GM08714 (cell line): Measurements from ENCODE around the gene CADM1.

Experiments
- H3K4me3 ChIP-seq: fragments of 200-500 bp; sonication (Bioruptor generic); 2 replicates; pipeline ENCODE4 v1.5.1; 2014; ENCODE audit warnings: mild to moderate bottlenecking, low read length, inconsistent platforms
- ZNF274 ChIP-seq: IDR thresholded peaks from 2 replicates; pipeline ENCODE4 v1.6.1; 2012; ENCODE audit warnings: mild to moderate bottlenecking, low read depth, low read length

The CADM1 gene

DNA sequence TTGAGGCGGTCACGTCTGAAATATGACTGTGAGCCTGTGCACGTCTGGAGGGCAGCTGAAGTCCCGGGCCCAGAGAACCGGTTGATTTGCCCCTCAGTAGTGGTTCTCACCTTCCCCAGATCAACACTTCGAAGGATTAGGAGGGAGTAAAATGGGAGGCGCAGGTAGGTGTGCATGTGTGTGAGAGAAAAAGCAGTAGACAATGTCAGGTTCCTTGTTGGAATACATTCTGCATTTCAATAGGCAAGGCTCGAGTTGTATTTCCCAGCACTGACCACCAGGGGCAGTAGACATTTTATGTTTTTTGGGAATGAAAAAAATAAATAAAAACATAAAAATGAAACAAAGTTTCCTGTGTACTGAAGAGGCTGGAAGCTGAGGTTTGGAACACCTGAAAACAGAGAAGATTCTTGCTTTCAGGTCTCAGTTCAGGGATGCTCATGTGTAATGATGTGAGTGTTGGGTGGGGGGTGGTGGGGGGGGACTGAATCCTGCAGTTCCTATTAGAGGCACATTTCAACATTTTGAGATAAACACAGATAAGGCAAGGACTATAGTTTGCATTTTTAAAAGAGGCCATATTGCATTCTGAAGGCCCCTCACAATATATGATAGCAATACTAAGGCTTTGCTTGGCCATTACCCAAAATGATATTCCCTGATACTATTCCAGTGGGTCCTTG, 333.9 kb downstream of the CADM1 start:
- no peak overlapping the region for H3K4me3 ChIP-seq
- no peak for TF ChIP-seq ZNF274

DNA sequence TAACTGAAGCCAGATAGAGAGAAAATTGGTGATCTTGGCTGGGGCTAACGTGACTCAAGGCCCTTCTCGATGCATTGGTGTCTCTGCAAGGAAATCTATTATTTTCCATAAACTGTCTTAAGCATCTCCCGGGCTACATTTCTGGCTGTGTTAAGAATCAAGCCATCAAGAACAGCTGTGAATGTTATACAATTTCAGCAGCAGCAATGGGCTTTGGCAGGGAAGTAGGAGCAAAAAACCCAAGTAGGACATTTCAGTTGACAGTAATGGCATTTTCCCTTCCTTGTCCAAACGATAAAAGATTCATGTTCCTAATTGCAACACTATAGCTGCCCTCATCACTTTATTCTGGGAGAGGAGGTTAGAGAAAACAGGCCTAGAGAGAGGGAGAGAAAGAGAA, 335.0 kb downstream of the CADM1 start:
- H3K4me3 ChIP-seq = no peak overlapping the region
- no peak for TF ChIP-seq ZNF274

DNA sequence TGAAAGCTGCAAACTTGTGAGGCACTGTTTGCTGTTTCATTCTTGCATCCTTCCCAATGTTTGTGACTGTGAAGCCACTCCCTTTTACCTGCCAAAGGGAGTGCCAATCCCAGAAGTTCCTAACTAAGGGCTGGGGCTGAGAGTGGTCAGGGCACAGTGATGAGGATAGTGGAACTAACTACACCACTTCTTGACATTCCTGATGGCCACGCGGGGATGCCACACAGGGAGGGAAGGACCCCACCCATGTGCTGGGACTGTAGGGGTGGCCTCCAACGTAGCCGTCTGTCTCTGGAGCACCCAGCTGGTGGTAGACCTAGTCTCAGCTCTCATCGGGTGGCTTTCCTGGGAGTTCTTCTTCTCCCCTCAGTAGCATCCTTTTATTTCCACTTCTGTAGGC, 335.5 kb downstream of the CADM1 start:
- TF ChIP-seq ZNF274 = no peak
- no peak overlapping the region for H3K4me3 ChIP-seq

DNA sequence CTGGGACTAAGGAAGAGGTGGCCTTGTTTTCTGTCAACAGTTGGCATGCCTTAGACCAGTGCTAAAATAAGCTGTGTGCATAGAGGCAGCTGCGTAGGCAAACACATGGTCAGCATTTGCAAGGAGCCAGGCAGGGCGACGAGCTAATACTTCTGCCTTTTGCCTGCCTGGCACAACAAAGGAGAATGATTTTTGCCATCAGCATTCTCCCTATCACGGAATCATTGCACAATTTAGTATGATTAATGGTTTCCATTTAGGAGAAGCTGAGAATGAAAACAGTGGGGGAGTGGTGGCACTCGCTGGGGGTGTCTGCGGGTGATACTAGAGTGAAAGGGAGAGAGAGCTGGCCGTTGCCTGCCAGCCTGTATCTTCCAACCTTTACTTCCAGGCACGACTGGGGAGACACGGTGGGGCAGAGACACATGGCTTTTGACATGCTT, 336.0 kb downstream of the CADM1 start:
- no peak for TF ChIP-seq ZNF274
- no peak overlapping the region for H3K4me3 ChIP-seq

DNA sequence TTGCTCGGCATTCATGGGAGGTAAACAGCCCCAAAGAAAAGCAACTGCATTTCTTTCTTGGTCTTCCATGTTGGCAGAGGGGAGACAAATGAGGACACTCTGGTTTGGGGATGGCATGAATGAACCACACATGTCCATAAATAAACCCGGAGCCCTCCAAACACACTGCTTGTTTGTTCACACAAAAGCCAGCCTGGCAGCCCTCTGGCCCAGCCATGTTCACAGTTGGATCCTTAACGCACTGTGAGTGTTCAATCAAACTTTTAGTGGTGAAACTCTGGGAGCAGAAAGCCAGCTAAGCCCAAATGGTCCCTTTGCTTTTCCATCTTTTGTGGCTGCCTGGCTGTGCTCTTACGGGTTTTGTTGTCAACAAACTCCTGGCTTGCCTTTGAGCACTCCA, 336.8 kb downstream of the CADM1 start:
- no peak for TF ChIP-seq ZNF274

DNA sequence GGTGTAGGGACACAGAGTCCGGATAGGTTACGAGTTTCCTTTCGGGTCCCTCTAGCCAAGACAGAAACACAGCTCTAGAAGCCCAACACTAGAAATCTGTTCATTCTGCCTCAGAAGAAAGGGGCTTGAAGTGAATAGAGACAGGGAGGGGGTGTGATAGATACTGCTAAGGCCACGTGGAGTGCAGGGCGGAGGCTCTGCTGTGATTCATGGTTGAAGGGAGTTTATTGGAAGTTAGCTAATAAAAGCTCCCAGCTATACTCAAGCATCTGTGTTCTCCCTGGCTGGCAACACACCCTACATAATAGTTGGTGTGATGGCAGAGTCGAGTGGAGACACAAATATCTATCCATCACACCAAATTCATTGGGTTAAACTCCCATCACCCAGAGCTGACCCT, 337.4 kb downstream of the CADM1 start:
- no peak for TF ChIP-seq ZNF274
- H3K4me3 ChIP-seq = no peak overlapping the region

More for the DNA sequence above, 336.8 kb downstream of the CADM1 start:
- no peak overlapping the region for H3K4me3 ChIP-seq

DNA sequence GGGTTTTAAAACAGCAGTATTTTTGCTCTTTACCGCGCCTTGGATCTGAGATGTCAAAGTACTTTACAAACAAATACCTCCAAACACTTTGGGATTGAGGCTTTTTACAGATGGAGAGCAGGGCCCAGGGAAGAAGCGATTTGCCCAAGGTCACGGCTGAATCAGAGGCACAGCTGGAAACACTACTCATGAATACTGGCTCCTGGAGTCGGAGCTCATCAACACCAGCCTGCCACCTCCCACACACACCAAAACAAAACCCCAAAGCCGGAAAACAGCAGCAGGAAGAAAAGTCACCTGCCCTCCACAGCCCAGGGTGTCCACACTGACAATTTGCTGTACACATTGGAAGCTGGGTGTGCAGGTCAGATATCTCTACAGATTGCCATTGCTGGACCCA, 339.4 kb downstream of the CADM1 start:
- TF ChIP-seq ZNF274 = no peak
- no peak overlapping the region for H3K4me3 ChIP-seq

DNA sequence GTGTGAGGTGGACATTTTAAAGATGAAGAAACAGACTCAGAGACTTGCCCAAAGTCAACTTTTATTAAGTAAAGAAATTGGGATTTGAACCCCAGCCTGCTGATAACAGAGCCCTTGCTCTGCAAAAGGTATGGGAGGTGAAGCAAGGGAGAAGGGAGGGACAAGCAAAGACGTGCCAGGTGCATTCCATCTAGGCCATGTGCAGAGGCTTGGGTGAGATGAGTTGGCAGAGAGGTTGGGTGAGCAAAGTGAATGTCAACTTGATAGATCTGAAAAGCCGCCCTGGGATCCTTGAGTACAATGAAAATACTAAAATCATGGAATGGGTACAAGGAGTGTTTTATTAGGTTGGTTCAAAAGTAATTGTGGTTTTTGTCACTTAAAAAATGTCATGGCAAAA, 341.3 kb downstream of the CADM1 start:
- no peak overlapping the region for H3K4me3 ChIP-seq
- TF ChIP-seq ZNF274 = no peak

DNA sequence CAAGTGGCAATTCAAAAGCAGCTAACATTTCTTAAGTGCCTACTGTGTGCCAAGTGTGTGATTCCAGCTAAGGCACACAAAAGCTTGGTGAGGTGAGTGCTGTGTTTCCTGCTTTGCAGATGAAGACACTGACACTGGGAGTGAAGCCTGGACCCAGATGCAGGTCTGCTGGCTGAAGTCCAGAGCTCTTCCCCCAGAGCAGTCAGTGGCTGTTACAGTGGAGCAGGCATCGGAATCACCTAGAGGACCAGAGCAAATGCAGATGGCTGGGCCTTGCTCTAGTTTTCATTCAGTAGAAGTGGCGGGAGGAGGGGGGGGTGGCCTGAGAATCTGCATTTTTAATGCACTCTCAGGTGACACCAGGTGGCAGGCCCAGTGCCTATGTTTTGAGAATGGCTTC, 342.3 kb downstream of the CADM1 start:
- TF ChIP-seq ZNF274 = no peak
- H3K4me3 ChIP-seq = no peak overlapping the region

DNA sequence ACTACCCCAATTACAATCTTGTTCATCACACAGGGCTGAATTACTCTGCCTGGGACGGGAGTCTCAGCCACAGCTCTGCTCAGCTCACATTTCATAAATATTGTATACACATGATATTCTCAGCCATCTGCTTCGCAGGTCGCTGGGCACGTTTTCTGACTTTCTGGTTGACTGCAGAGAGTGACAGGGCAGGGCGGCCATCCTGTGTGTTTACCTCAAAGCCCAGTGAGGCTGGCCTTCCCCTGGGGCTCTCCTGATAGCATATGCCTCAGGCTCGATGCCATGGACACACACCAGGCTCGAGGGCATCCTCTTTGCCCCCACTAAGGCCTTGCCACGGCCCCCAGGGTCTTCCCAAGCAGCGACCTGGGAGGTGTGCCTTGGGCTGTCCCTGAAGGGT, 345.0 kb downstream of the CADM1 start:
- TF ChIP-seq ZNF274 = no peak
- no peak overlapping the region for H3K4me3 ChIP-seq

DNA sequence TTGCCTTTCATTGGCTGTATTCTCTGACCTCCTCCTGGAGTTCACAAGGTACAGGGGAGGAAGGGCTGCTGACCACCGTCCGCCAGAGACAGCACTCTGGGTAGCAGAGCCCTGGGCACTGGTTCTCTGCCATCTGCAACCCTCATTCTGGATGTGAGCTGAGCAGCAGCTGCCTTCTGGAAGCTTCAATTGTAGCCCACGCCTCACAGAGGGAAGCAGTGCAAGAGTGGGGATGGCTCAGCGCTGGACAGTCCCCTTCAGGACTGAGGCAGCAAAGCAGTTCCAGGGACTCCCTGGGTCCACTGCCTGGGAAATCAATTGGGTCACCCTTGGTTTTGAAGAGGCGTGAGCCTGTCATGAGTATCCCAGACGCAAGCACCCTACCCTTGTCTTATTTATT, 346.2 kb downstream of the CADM1 start:
- no peak overlapping the region for H3K4me3 ChIP-seq
- no peak for TF ChIP-seq ZNF274

DNA sequence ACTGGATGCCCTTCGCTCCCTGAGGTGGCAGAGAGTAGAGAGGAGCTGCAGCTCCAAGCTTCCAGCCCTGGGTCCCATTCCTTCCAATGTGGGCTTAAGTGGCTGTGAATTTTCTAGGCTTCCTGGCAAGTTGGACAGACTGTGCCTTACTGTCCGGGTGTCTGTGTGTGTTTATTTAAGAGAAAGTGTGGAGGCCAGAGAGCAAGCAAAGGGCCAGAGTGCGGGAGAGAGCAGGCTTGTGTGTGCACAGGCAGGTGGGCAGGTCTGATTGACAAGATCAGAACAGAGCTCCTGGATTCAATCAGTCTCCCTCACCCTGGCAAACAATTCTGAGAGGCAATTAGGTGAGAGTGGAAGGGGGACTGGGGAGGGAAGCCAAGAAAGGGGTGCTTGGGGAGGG, 347.0 kb downstream of the CADM1 start:
- H3K4me3 ChIP-seq = no peak overlapping the region
- no peak for TF ChIP-seq ZNF274

DNA sequence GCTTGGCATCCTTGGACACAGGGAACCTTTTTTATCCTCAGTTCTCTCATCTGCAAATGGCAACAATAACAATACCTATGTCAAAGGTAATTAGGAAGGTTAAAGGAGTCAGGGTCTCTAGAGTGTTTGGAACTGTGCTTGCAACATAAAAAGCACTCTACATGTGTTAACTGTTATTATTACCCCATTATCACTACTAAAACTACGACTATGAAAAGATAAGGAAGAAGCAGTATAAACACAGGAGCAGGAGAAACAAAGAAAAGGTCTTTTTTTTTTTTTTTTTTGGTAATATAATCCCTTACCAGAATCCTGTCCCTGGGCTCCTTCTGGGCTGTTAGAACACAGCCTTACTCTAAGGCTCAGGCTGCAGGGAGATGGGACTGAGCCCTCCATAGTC, 348.2 kb downstream of the CADM1 start:
- no peak overlapping the region for H3K4me3 ChIP-seq
- no peak for TF ChIP-seq ZNF274

DNA sequence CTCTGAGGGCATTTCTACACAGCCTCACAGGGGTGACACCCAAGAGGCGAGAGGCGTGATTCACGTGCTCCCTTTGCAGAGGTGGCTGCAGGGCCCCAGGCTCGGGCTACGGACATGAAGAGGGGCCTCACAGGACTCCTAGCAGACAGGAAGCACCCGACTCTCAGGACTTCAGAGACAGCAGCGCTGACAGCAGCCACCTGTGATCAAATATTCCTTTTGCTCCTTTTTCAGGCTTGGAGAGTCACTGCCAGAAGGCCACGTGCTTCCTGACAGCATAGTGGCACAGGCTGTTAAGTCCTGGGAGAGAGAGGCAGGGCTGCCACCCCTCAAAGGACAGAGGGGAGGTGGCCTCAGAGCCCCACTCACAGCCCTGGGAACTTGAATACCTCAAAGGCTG, 348.9 kb downstream of the CADM1 start:
- TF ChIP-seq ZNF274 = no peak
- H3K4me3 ChIP-seq = no peak overlapping the region

DNA sequence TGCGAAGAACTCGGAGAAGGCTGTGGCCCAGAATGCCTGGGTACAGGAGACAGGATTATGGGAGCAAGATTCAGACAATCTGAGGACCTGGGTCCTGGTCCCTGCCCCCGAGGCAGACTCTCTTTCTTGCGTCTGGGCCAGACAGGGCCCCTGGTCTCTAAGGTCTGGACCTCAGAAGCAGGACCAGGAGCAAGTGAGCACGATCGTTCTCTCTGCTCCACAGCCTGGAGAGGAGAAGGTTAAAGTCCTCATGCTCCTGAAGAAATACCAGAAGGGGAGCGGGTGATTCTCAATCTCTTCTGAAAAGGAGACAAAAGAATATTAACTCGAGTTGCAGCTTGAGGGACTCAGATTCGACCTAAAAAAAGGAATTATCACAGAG, 349.9 kb downstream of the CADM1 start:
- no peak overlapping the region for H3K4me3 ChIP-seq
- TF ChIP-seq ZNF274 = no peak

DNA sequence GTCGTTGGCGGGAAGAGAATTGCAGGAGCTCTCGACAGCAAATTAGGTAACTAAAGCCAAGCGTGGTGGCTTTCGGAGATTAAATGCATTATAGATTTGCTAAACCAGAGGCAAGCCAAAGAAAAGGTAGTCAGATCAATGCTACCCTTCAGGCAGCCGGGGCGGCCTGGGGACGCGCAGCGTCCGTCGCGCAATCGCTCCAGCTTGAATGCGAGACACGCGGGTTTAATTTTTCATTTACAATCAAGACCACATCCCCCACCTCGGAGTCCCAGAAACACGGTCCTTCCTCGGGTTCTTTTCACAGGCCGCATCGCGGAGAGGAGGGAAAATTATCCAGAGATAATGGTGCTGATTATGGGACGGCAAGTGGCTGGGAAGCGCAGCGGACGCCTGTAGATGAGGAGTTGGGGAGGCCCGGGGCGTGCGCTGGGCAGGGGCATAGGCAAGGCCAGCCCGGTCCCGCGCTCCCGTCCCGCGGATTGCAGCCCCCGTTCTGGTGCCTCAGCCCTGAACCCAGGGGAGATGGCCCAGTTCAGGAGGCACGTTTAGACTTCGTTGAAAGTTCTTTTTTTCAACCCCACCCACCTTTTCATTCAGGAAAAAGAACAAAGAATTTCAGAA, 350.4 kb downstream of the CADM1 start:
- H3K4me3 ChIP-seq = no peak overlapping the region
- no peak for TF ChIP-seq ZNF274
